T-helper 2 cell treated with Interferon-gamma antibody and Interleukin-4, amounts not matched to agents 5 μg/mL and 100 μg/mL, for 36 hours (primary cell): Measurements from ENCODE around the gene ALDH1L2.
A peak's percentile ranks its signal among the peaks of the same experiment; 100 is the strongest.

ENCODE experiments used
- DNase-seq: peaks from one replicate; pipeline ENCODE4 v3.0.0; 2021; ENCODE audit warnings: low spot score
- H3K27ac Mint-ChIP-seq: one replicate; pipeline ENCODE4 v1.8.0; 2021; ENCODE audit warnings: mild to moderate bottlenecking, mixed read lengths
- H3K27me3 Mint-ChIP-seq: one replicate; pipeline ENCODE4 v1.8.0; 2021; ENCODE audit warnings: low read depth, mixed read lengths
- H3K36me3 Mint-ChIP-seq: one replicate; pipeline ENCODE4 v1.8.0; 2021; ENCODE audit warnings: low read depth, mixed read lengths
- H3K4me1 Mint-ChIP-seq: one replicate; pipeline ENCODE4 v1.8.0; 2021; ENCODE audit warnings: low read depth, mixed read lengths
- H3K4me3 Mint-ChIP-seq: one replicate; pipeline ENCODE4 v1.8.0; 2022; ENCODE audit warnings: mild to moderate bottlenecking, moderate library complexity, mixed read lengths
- H3K9me3 Mint-ChIP-seq: one replicate; pipeline ENCODE4 v1.8.0; 2021; ENCODE audit warnings: mixed read lengths

The ALDH1L2 gene

GRCh38 chr12:105036937-105037649 is 47.2 kb downstream of the ALDH1L2 start:
- peaks cover 7% of the 10 kb centered on the region for H3K36me3 Mint-ChIP-seq
- no peak for DNase-seq
- peaks cover 36% of the 10 kb centered on the region for H3K4me1 Mint-ChIP-seq
- peak overlapping the region; percentile 59 for H3K4me3 Mint-ChIP-seq
- H3K27ac Mint-ChIP-seq = peak overlapping the region; percentile 92
- H3K9me3 Mint-ChIP-seq = no peaks in the 10 kb centered on the region
- no peaks in the 10 kb centered on the region for H3K27me3 Mint-ChIP-seq

GRCh38 chr12:105033851-105034250 is 50.4 kb downstream of the ALDH1L2 start:
- peaks cover 3% of the 10 kb centered on the region for H3K9me3 Mint-ChIP-seq
- no peak overlapping the region for H3K27ac Mint-ChIP-seq
- H3K27me3 Mint-ChIP-seq = no peaks in the 10 kb centered on the region
- DNase-seq = no peak
- H3K4me3 Mint-ChIP-seq = no peak overlapping the region
- peaks cover 44% of the 10 kb centered on the region for H3K4me1 Mint-ChIP-seq
- H3K36me3 Mint-ChIP-seq = peaks cover 10% of the 10 kb centered on the region

GRCh38 chr12:105032703-105033357 is 51.4 kb downstream of the ALDH1L2 start:
- DNase-seq = no peak
- Mint-ChIP-seq H3K4me1 (peaks cover 38% of the 10 kb centered on the region), H3K36me3 (peaks cover 10% of the 10 kb centered on the region), H3K27ac (no peak overlapping the region), H3K27me3 (no peaks in the 10 kb centered on the region), H3K4me3 (no peak overlapping the region), H3K9me3 (peaks cover 3% of the 10 kb centered on the region)

GRCh38 chr12:105030820-105031807 is 53.1 kb downstream of the ALDH1L2 start:
- Mint-ChIP-seq H3K27me3 (no peaks in the 10 kb centered on the region), H3K36me3 (peaks cover 10% of the 10 kb centered on the region), H3K4me1 (peaks cover 28% of the 10 kb centered on the region), H3K4me3 (peak overlapping the region; percentile 63), H3K27ac (peak overlapping the region; percentile 88), H3K9me3 (peaks cover 3% of the 10 kb centered on the region)
- no peak for DNase-seq

GRCh38 chr12:105026411-105026810 is 57.8 kb downstream of the ALDH1L2 start:
- Mint-ChIP-seq H3K9me3 (peaks cover 3% of the 10 kb centered on the region), H3K36me3 (peaks cover 4% of the 10 kb centered on the region), H3K4me1 (peaks cover 7% of the 10 kb centered on the region), H3K4me3 (no peak overlapping the region), H3K27me3 (no peaks in the 10 kb centered on the region), H3K27ac (no peak overlapping the region)
- no peak for DNase-seq

GRCh38 chr12:105025890-105026289 is 58.4 kb downstream of the ALDH1L2 start:
- H3K27me3 Mint-ChIP-seq = no peaks in the 10 kb centered on the region
- H3K4me3 Mint-ChIP-seq = no peak overlapping the region
- DNase-seq = no peak
- H3K27ac Mint-ChIP-seq = no peak overlapping the region
- peaks cover under 1% of the 10 kb centered on the region for H3K9me3 Mint-ChIP-seq
- peaks cover under 1% of the 10 kb centered on the region for H3K36me3 Mint-ChIP-seq
- H3K4me1 Mint-ChIP-seq = peaks cover 2% of the 10 kb centered on the region

- Mint-ChIP-seq H3K36me3 (no peaks in the 10 kb centered on the region), H3K9me3 (no peaks in the 10 kb centered on the region), H3K4me1 (no peaks in the 10 kb centered on the region), H3K4me3 (no peak overlapping the region), H3K27ac (no peak overlapping the region), H3K27me3 (no peaks in the 10 kb centered on the region)
- DNase-seq = no peak
These were observed 59.3 kb downstream of the ALDH1L2 start for GRCh38 chr12:105024928-105025327.

GRCh38 chr12:105020241-105020962 is 63.9 kb downstream of the ALDH1L2 start:
- no peak overlapping the region for H3K27ac Mint-ChIP-seq
- no peak overlapping the region for H3K4me3 Mint-ChIP-seq
- no peaks in the 10 kb centered on the region for H3K36me3 Mint-ChIP-seq
- DNase-seq = no peak
- H3K9me3 Mint-ChIP-seq = no peaks in the 10 kb centered on the region
- H3K27me3 Mint-ChIP-seq = no peaks in the 10 kb centered on the region
- H3K4me1 Mint-ChIP-seq = no peaks in the 10 kb centered on the region

- H3K36me3 Mint-ChIP-seq = peaks cover 3% of the 10 kb centered on the region
These were observed 65.5 kb downstream of the ALDH1L2 start for GRCh38 chr12:105018776-105019175.

GRCh38 chr12:105018012-105018411 is 66.2 kb downstream of the ALDH1L2 start:
- no peaks in the 10 kb centered on the region for H3K4me1 Mint-ChIP-seq
- H3K27me3 Mint-ChIP-seq = no peaks in the 10 kb centered on the region
- peaks cover 3% of the 10 kb centered on the region for H3K36me3 Mint-ChIP-seq
- no peak for DNase-seq
- H3K4me3 Mint-ChIP-seq = no peak overlapping the region
- H3K27ac Mint-ChIP-seq = no peak overlapping the region
- no peaks in the 10 kb centered on the region for H3K9me3 Mint-ChIP-seq

More at GRCh38 chr12:105018776-105019175, 65.5 kb downstream of the ALDH1L2 start:
- Mint-ChIP-seq H3K9me3 (no peaks in the 10 kb centered on the region), H3K4me1 (no peaks in the 10 kb centered on the region), H3K27me3 (no peaks in the 10 kb centered on the region), H3K4me3 (no peak overlapping the region), H3K27ac (no peak overlapping the region)
- DNase-seq = no peak

GRCh38 chr12:105015543-105015942 is 68.7 kb downstream of the ALDH1L2 start:
- H3K4me1 Mint-ChIP-seq = no peaks in the 10 kb centered on the region
- no peak overlapping the region for H3K4me3 Mint-ChIP-seq
- peaks cover 24% of the 10 kb centered on the region for H3K36me3 Mint-ChIP-seq
- DNase-seq = no peak
- H3K27ac Mint-ChIP-seq = no peak overlapping the region
- H3K9me3 Mint-ChIP-seq = peaks cover 14% of the 10 kb centered on the region
- H3K27me3 Mint-ChIP-seq = no peaks in the 10 kb centered on the region

- Mint-ChIP-seq H3K27me3 (no peaks in the 10 kb centered on the region), H3K4me1 (no peaks in the 10 kb centered on the region), H3K27ac (no peak overlapping the region), H3K36me3 (peaks cover 33% of the 10 kb centered on the region), H3K4me3 (no peak overlapping the region), H3K9me3 (peaks cover 21% of the 10 kb centered on the region)
- no peak for DNase-seq
These were observed 69.7 kb downstream of the ALDH1L2 start for GRCh38 chr12:105014603-105015002.

GRCh38 chr12:105013892-105014291 is 70.4 kb downstream of the ALDH1L2 start:
- Mint-ChIP-seq H3K4me3 (no peak overlapping the region), H3K27me3 (no peaks in the 10 kb centered on the region), H3K9me3 (peaks cover 28% of the 10 kb centered on the region), H3K4me1 (no peaks in the 10 kb centered on the region), H3K27ac (no peak overlapping the region), H3K36me3 (peaks cover 40% of the 10 kb centered on the region)
- no peak for DNase-seq
